ENCODE results near the gene KCNN3.

Gene KCNN3

GRCh38 chr1:154663471-154664060 is 206.5 kb downstream of the KCNN3 start:
- no peak overlapping the region for H3K4me3 ChIP-seq (ENCODE audit: low read length)
- H3K27ac ChIP-seq (ENCODE audit: low read length), result no peak overlapping the region
- no peaks in the 10 kb centered on the region for H3K27me3 ChIP-seq (ENCODE audit: control insufficient read depth, insufficient read depth, low read length)
- H3K36me3 ChIP-seq (ENCODE audit: control insufficient read depth, low read depth, low read length), result no peaks in the 10 kb centered on the region
- no peak overlapping the region for H3K9ac ChIP-seq (ENCODE audit: low read length)
- no peaks in the 10 kb centered on the region for H3K4me1 ChIP-seq (ENCODE audit: control insufficient read depth, low read depth, low read length)
- no peaks in the 10 kb centered on the region for H3K9me3 ChIP-seq (ENCODE audit: control insufficient read depth, low read depth, low read length)

- Histone ChIP-seq H3K27me3 (ENCODE audit: control insufficient read depth, insufficient read depth, low read length) (no peaks in the 10 kb centered on the region), H3K9ac (ENCODE audit: low read length) (no peak overlapping the region), H3K36me3 (ENCODE audit: control insufficient read depth, low read depth, low read length) (no peaks in the 10 kb centered on the region), H3K9me3 (ENCODE audit: control insufficient read depth, low read depth, low read length) (no peaks in the 10 kb centered on the region), H3K4me1 (ENCODE audit: control insufficient read depth, low read depth, low read length) (no peaks in the 10 kb centered on the region), H3K27ac (ENCODE audit: low read length) (no peak overlapping the region), H3K4me3 (ENCODE audit: low read length) (no peak overlapping the region)
Measured at GRCh38 chr1:154661110-154661509, 209.0 kb downstream of the KCNN3 start.

GRCh38 chr1:154659823-154660592 is 210.1 kb downstream of the KCNN3 start:
- no peaks in the 10 kb centered on the region for H3K27me3 ChIP-seq (ENCODE audit: control insufficient read depth, insufficient read depth, low read length)
- no peaks in the 10 kb centered on the region for H3K9me3 ChIP-seq (ENCODE audit: control insufficient read depth, low read depth, low read length)
- no peaks in the 10 kb centered on the region for H3K36me3 ChIP-seq (ENCODE audit: control insufficient read depth, low read depth, low read length)
- H3K27ac ChIP-seq (ENCODE audit: low read length), result no peak overlapping the region
- no peaks in the 10 kb centered on the region for H3K4me1 ChIP-seq (ENCODE audit: control insufficient read depth, low read depth, low read length)
- H3K4me3 ChIP-seq (ENCODE audit: low read length), result no peak overlapping the region
- H3K9ac ChIP-seq (ENCODE audit: low read length), result no peak overlapping the region

- Histone ChIP-seq H3K4me3 (ENCODE audit: low read length) (no peak overlapping the region), H3K9ac (ENCODE audit: low read length) (no peak overlapping the region), H3K9me3 (ENCODE audit: control insufficient read depth, low read depth, low read length) (no peaks in the 10 kb centered on the region), H3K27ac (ENCODE audit: low read length) (no peak overlapping the region), H3K4me1 (ENCODE audit: control insufficient read depth, low read depth, low read length) (peaks cover 3% of the 10 kb centered on the region), H3K36me3 (ENCODE audit: control insufficient read depth, low read depth, low read length) (no peaks in the 10 kb centered on the region), H3K27me3 (ENCODE audit: control insufficient read depth, insufficient read depth, low read length) (no peaks in the 10 kb centered on the region)
Measured at GRCh38 chr1:154657556-154657955, 212.5 kb downstream of the KCNN3 start.

GRCh38 chr1:154652893-154653292 is 217.2 kb downstream of the KCNN3 start:
- Histone ChIP-seq H3K27me3 (ENCODE audit: control insufficient read depth, insufficient read depth, low read length) (no peaks in the 10 kb centered on the region), H3K9ac (ENCODE audit: low read length) (no peak overlapping the region), H3K9me3 (ENCODE audit: control insufficient read depth, low read depth, low read length) (no peaks in the 10 kb centered on the region), H3K27ac (ENCODE audit: low read length) (no peak overlapping the region), H3K4me3 (ENCODE audit: low read length) (no peak overlapping the region), H3K4me1 (ENCODE audit: control insufficient read depth, low read depth, low read length) (peaks cover 3% of the 10 kb centered on the region), H3K36me3 (ENCODE audit: control insufficient read depth, low read depth, low read length) (no peaks in the 10 kb centered on the region)
